Glutamatergic neuron (in vitro differentiated cells): ENCODE results near the gene SEMA3D. TPM values are rescaled to one million over a fixed set of nuclear protein-coding genes. Genes with fewer than 3 reads are reported as not detected.

Experiments used
- DNase-seq: peaks from one replicate; pipeline ENCODE4 v3.0.0; 2022
- H3K27ac Mint-ChIP-seq: one replicate; pipeline ENCODE4 v1.8.0; 2020; ENCODE audit warnings: mild to moderate bottlenecking, mixed read lengths, inconsistent platforms; ENCODE audit not compliant: unreplicated experiment
- H3K27me3 Mint-ChIP-seq: one replicate; pipeline ENCODE4 v1.8.0; 2020; ENCODE audit warnings: mild to moderate bottlenecking, moderate library complexity, mixed read lengths, inconsistent platforms; ENCODE audit not compliant: unreplicated experiment
- H3K36me3 Mint-ChIP-seq: one replicate; pipeline ENCODE4 v1.8.0; 2020; ENCODE audit warnings: mild to moderate bottlenecking, mixed read lengths, inconsistent platforms; ENCODE audit not compliant: unreplicated experiment
- H3K4me1 Mint-ChIP-seq: one replicate; pipeline ENCODE4 v1.8.0; 2020; ENCODE audit warnings: mild to moderate bottlenecking, low read depth, mixed read lengths, inconsistent platforms; ENCODE audit not compliant: unreplicated experiment
- H3K4me3 Mint-ChIP-seq: one replicate; pipeline ENCODE4 v1.8.0; 2020; ENCODE audit warnings: mild to moderate bottlenecking, mixed read lengths, inconsistent platforms; ENCODE audit not compliant: unreplicated experiment
- H3K9me3 Mint-ChIP-seq: one replicate; pipeline ENCODE4 v1.8.0; 2020; ENCODE audit warnings: mild to moderate bottlenecking, moderate library complexity, mixed read lengths, inconsistent platforms; ENCODE audit not compliant: unreplicated experiment
- total RNA-seq: library from RNA; stranded (reverse); fragmentation: NEBNext Ultra II Directional; extraction: Animal tissue kit (Norgen Biotek cat#: 25700); gene quantifications from one replicate; pipeline ENCODE4 v1.2.1, GENCODE V29; 2021; ENCODE audit not compliant: unreplicated experiment
- TF ChIP-seq, protein P1 (sequence below): fragments of 200-600 bp; sonication (generic); IDR thresholded peaks from one replicate; pipeline ENCODE4 v1.5.0; 2021; ENCODE audit not compliant: partially characterized antibody, unreplicated experiment

The SEMA3D gene
- total RNA-seq, 1 donor from 2014 or later = 13.6 TPM

DNA sequence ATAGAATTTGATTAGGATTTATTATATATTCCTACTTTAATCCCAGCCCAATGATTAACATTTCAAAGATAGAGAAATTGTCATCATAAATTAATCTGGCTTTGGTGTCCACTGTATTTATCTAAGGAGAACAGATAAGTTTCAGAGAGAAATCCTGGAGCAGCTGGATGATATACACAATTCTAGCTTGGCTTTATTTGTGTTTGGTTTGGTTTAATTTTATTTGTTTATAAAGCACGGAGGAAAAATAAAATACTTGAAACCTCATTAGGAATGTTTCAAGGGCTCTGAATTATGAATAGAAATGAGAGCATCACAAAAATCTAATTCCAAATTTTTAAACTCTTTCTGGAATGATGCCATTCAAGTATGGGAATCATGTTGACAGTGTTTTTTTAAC, 42.1 kb downstream of the SEMA3D start:
- H3K36me3 Mint-ChIP-seq = no peaks in the 10 kb centered on the region
- no peak for DNase-seq
- TF ChIP-seq, protein P1, sequence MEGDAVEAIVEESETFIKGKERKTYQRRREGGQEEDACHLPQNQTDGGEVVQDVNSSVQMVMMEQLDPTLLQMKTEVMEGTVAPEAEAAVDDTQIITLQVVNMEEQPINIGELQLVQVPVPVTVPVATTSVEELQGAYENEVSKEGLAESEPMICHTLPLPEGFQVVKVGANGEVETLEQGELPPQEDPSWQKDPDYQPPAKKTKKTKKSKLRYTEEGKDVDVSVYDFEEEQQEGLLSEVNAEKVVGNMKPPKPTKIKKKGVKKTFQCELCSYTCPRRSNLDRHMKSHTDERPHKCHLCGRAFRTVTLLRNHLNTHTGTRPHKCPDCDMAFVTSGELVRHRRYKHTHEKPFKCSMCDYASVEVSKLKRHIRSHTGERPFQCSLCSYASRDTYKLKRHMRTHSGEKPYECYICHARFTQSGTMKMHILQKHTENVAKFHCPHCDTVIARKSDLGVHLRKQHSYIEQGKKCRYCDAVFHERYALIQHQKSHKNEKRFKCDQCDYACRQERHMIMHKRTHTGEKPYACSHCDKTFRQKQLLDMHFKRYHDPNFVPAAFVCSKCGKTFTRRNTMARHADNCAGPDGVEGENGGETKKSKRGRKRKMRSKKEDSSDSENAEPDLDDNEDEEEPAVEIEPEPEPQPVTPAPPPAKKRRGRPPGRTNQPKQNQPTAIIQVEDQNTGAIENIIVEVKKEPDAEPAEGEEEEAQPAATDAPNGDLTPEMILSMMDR = no peak
- H3K27ac Mint-ChIP-seq = no peak overlapping the region
- H3K4me3 Mint-ChIP-seq = no peak overlapping the region
- H3K27me3 Mint-ChIP-seq = no peaks in the 10 kb centered on the region
- no peaks in the 10 kb centered on the region for H3K9me3 Mint-ChIP-seq
- H3K4me1 Mint-ChIP-seq = no peaks in the 10 kb centered on the region

DNA sequence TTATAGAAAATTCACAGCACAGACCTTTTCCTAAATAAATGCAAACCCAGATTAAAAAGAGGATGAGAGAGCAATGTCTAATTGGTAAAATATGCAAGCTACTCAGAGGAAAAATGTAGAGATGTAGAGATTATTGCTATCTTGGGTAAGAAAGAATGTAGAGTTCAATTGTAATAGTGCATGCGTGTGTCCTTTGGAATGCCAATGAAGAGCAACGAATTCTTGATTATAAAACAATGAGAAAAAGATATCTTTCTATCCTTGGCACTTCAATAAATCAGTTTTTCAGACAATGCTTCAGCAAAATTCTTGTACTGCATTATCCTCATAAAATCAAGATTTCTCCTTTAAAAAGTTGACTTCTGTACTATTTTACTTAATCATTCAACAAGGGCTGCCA, 50.9 kb downstream of the SEMA3D start:
- Mint-ChIP-seq H3K4me3 (no peak overlapping the region), H3K27ac (no peak overlapping the region), H3K4me1 (no peaks in the 10 kb centered on the region), H3K9me3 (no peaks in the 10 kb centered on the region), H3K36me3 (no peaks in the 10 kb centered on the region), H3K27me3 (peaks cover 1% of the 10 kb centered on the region)
- DNase-seq = no peak
- TF ChIP-seq, protein P1 = no peak

DNA sequence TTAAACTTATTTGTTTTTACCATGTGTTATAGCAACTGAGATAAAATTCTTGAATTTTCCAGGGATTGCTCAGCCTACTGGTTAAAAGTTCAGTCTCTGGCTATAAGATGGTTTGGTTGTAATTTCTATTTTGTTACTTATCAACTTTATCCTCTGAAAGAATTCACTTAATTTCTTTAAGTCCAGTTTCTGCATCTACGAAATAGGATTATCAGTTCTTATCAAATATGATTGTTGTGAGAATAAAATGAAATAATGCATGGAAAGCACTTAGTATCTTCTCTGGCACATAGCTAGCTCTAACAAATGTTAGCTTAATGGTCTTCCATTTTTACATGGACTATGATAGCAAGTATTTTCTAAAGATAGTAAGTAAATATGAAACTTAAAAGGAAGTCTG, 53.3 kb downstream of the SEMA3D start:
- no peak overlapping the region for H3K27ac Mint-ChIP-seq
- no peaks in the 10 kb centered on the region for H3K9me3 Mint-ChIP-seq
- H3K4me1 Mint-ChIP-seq = no peaks in the 10 kb centered on the region
- no peaks in the 10 kb centered on the region for H3K27me3 Mint-ChIP-seq
- no peak for DNase-seq
- no peaks in the 10 kb centered on the region for H3K36me3 Mint-ChIP-seq
- TF ChIP-seq, protein P1 = no peak
- no peak overlapping the region for H3K4me3 Mint-ChIP-seq

DNA sequence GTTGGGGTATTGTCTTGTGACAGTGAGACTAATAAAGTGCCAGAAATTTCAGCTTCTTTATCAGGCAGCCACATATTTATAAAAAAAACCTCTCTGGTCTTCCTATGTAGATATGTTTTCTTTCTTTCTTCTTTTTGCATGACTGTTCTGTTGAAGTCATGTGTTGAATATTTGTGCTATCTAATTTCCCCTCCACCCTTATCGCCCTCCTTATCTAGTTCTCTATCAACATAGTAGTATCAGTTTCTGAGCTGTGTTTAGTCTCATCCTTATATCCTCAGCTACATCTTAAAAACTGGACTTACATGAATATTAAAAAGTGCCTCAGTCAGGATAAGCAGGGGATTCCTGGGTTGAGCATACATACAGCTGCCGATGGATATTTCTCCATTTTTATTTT, 53.9 kb downstream of the SEMA3D start:
- no peak overlapping the region for H3K27ac Mint-ChIP-seq
- no peaks in the 10 kb centered on the region for H3K9me3 Mint-ChIP-seq
- H3K27me3 Mint-ChIP-seq = no peaks in the 10 kb centered on the region
- DNase-seq = no peak
- H3K36me3 Mint-ChIP-seq = no peaks in the 10 kb centered on the region
- TF ChIP-seq, protein P1 = no peak
- no peak overlapping the region for H3K4me3 Mint-ChIP-seq
- no peaks in the 10 kb centered on the region for H3K4me1 Mint-ChIP-seq

DNA sequence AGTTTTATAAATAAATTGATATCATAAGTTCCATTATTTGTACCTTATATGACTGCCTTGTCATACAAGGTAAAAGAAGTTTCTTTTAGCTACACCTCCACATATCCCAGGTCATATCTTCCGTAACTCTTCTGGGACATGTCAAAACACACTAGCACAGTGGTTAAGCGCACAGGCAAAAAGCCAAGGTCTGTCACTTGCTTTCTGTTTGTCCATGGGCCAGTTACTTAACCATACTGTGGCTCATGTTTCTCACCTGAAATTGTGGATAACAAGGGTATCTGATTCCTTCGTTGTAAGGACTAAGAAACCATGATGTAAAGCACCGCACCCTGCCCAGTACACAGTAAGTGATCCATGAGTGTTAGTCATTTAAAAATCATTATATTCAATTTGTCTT, 56.2 kb downstream of the SEMA3D start:
- no peaks in the 10 kb centered on the region for H3K4me1 Mint-ChIP-seq
- no peak overlapping the region for H3K4me3 Mint-ChIP-seq
- H3K9me3 Mint-ChIP-seq = no peaks in the 10 kb centered on the region
- no peak for DNase-seq
- no peaks in the 10 kb centered on the region for H3K27me3 Mint-ChIP-seq
- no peak overlapping the region for H3K27ac Mint-ChIP-seq
- H3K36me3 Mint-ChIP-seq = no peaks in the 10 kb centered on the region
- TF ChIP-seq, protein P1 = no peak
